Esophagus squamous epithelium (tissue), 5 donors: Measurements from ENCODE around the gene COG4. TPM values are rescaled to one million over a fixed set of nuclear protein-coding genes. Genes with fewer than 3 reads are reported as not detected.

ENCODE experiments used
- DNase-seq: peaks from one replicate; lab custom pipeline; 2025; lab: John Stamatoyannopoulos, UW
- H3K27ac ChIP-seq, 4 donors: fragments of 200-600 bp; sonication (generic); one replicate each; pipeline ENCODE4 v1.5.1; 2016 to 2019; ENCODE audit warnings: mild to moderate bottlenecking in 1 of 4
- H3K27me3 ChIP-seq, 4 donors: fragments of 200-600 bp; sonication (generic); 1 replicate in 3 of 4; 2 replicates in 1 of 4; pipeline versions ENCODE4 v1.5.1 to v1.6.0; 2017 to 2021; ENCODE audit warnings: antibody characterized with exemption in 1 of 4
- H3K36me3 ChIP-seq, 3 donors: fragments of 200-600 bp; sonication (generic); one replicate each; pipeline ENCODE4 v1.5.1; 2016 to 2019
- H3K4me1 ChIP-seq, 3 donors: fragments of 200-600 bp; sonication (generic); one replicate each; pipeline ENCODE4 v1.5.1; 2017 to 2019
- H3K4me3 ChIP-seq, 4 donors: fragments of 200-600 bp; sonication (generic); 1 replicate in 3 of 4; 2 replicates in 1 of 4; pipeline ENCODE4 v1.5.1; 2016 to 2019; ENCODE audit warnings: mild to moderate bottlenecking in 2 of 4, moderate library complexity in 1 of 4
- H3K9me3 ChIP-seq, 3 donors: fragments of 200-600 bp; sonication (generic); one replicate each; pipeline ENCODE4 v1.5.1; 2016 to 2019
- CTCF ChIP-seq, 6 experiments: fragments of 450-650 bp in 4 of 6; fragments of 200-600 bp in 2 of 6; sonication (generic) in 2 of 6; IDR thresholded peaks; one replicate each; pipeline ENCODE4 v1.5.1; 2016 to 2019; ENCODE audit warnings: antibody characterized with exemption in 6 of 6, mild to moderate bottlenecking in 4 of 6, moderate library complexity in 4 of 6
- POLR2A ChIP-seq, 4 donors: fragments of 450-650 bp; IDR thresholded peaks; one replicate each; pipeline ENCODE4 v1.6.1; 2017; ENCODE audit warnings: antibody characterized with exemption in 4 of 4, mild to moderate bottlenecking in 4 of 4, moderate library complexity in 3 of 4
- WGBS, 2 donors: methylation state at CpG; one replicate each; pipeline ENCODE4 v1.1.5; 2018; 5-methylcytosine and 5-hydroxymethylcytosine counted together
- intact Hi-C: fragments of 100-400 bp; cut with DNase I; formaldehyde crosslinking; loops from one replicate; pipeline ENCODE4 v1.15.0; 2022
- total RNA-seq, 4 donors: library from RNA; depleted of rRNA; stranded (reverse); fragments of >200 nt; gene quantifications; one replicate each; pipeline ENCODE4 v1.1.0, GENCODE V29; 2016
- donor health status: DM: yes; HTN: yes; CAD: no.

COG4 gene
- total RNA-seq, 4 donors from 2014 or later = 40.3 to 54.0 (median 47.5) TPM

- Histone ChIP-seq H3K36me3 (peaks cover 48 to 100% (median 76%) of the 10 kb centered on the region in 3 donors), H3K9me3 (no peaks in the 10 kb centered on the region), H3K27me3 (no peaks in the 10 kb centered on the region), H3K27ac (peak overlapping the region; percentile 61 to 79 (median 72)), H3K4me3 (no peak overlapping the region), H3K4me1 (peaks cover 10 to 77% (median 18%) of the 10 kb centered on the region in 3 donors)
- no peak for DNase-seq
- 37 to 74% methylated on average over 8 to 9 of the region's 9 CpGs for WGBS, 2 donors
- TF ChIP-seq POLR2A (IDR thresholded peaks at IDR 0.05) (no peak), CTCF (IDR thresholded peaks at IDR 0.05) (no peak)
- intact Hi-C loops = no loop called here
Observed at GRCh38 chr16:70561623-70562022, 38.3 kb upstream of the COG4 start.

GRCh38 chr16:70556063-70556462 is 32.7 kb upstream of the COG4 start:
- Histone ChIP-seq H3K27ac (peak overlapping the region in 1 of 4 donors; percentile 26), H3K27me3 (no peaks in the 10 kb centered on the region), H3K9me3 (no peaks in the 10 kb centered on the region), H3K36me3 (peaks cover 37 to 100% (median 76%) of the 10 kb centered on the region in 3 donors), H3K4me3 (no peak overlapping the region), H3K4me1 (peaks cover 9 to 56% (median 17%) of the 10 kb centered on the region in 3 donors)
- intact Hi-C loops = no loop called here
- TF ChIP-seq POLR2A (IDR thresholded peaks at IDR 0.05) = no peak
- TF ChIP-seq CTCF (IDR thresholded peaks at IDR 0.05) = no peak
- DNase-seq = no peak
- 74% methylated on average over 3 of the region's 3 CpGs; no CpG with 5 or more reads in 1 of the 2 donors for WGBS, 2 donors

- no peak for TF ChIP-seq POLR2A (IDR thresholded peaks at IDR 0.05)
- H3K27me3 ChIP-seq = no peaks in the 10 kb centered on the region
- intact Hi-C loops = no loop called here
- peaks cover 44 to 100% (median 70%) of the 10 kb centered on the region in 3 donors for H3K36me3 ChIP-seq
- no peak for DNase-seq
- no peak overlapping the region for H3K4me3 ChIP-seq
- H3K27ac ChIP-seq = peak overlapping the region in 3 of 4 donors; percentile 49 to 65 (median 50)
- H3K4me1 ChIP-seq = peaks cover 0 to 49% (median 8%) of the 10 kb centered on the region in 3 donors
- H3K9me3 ChIP-seq = no peaks in the 10 kb centered on the region
Observed at GRCh38 chr16:70553645-70554044, 30.3 kb upstream of the COG4 start.

- intact Hi-C loops = no loop called here
- peaks cover 40 to 100% (median 77%) of the 10 kb centered on the region in 3 donors for H3K36me3 ChIP-seq
- no peak for TF ChIP-seq CTCF (IDR thresholded peaks at IDR 0.05)
- TF ChIP-seq POLR2A (IDR thresholded peaks at IDR 0.05) = no peak
Observed at GRCh38 chr16:70552675-70553074, 29.3 kb upstream of the COG4 start.

GRCh38 chr16:70551788-70552187 is 28.4 kb upstream of the COG4 start:
- Histone ChIP-seq H3K27me3 (no peaks in the 10 kb centered on the region), H3K4me3 (no peak overlapping the region), H3K9me3 (no peaks in the 10 kb centered on the region), H3K27ac (peak overlapping the region in 1 of 4 donors; percentile 65), H3K36me3 (peaks cover 34 to 100% (median 73%) of the 10 kb centered on the region in 3 donors), H3K4me1 (peaks cover 0 to 58% (median 8%) of the 10 kb centered on the region in 3 donors)
- WGBS, 2 donors = 63 to 80% methylated on average over 3 of the region's 3 CpGs
- no peak for TF ChIP-seq CTCF (IDR thresholded peaks at IDR 0.05)
- TF ChIP-seq POLR2A (IDR thresholded peaks at IDR 0.05) = no peak
- intact Hi-C loops = no loop called here
- no peak for DNase-seq

More at GRCh38 chr16:70552675-70553074, 29.3 kb upstream of the COG4 start:
- Histone ChIP-seq H3K4me3 (no peak overlapping the region), H3K4me1 (peaks cover 0 to 59% (median 8%) of the 10 kb centered on the region in 3 donors), H3K27ac (peak overlapping the region in 2 of 4 donors; percentile 50 to 65), H3K27me3 (no peaks in the 10 kb centered on the region), H3K9me3 (no peaks in the 10 kb centered on the region)
- 90 to 91% methylated on average over 8 of the region's 8 CpGs for WGBS, 2 donors
- DNase-seq = no peak
